ENCODE measurements around the gene ITGB6. TPM values are rescaled to one million over a fixed set of nuclear protein-coding genes. Genes with fewer than 3 reads are reported as not detected.

Gene ITGB6
- total and polyA plus RNA-seq, 10 of the 15 experiments (the other 5 are each of a cell fraction or from before 2014, with no cell fraction given): 0.04 TPM; not detected in 9

DNA sequence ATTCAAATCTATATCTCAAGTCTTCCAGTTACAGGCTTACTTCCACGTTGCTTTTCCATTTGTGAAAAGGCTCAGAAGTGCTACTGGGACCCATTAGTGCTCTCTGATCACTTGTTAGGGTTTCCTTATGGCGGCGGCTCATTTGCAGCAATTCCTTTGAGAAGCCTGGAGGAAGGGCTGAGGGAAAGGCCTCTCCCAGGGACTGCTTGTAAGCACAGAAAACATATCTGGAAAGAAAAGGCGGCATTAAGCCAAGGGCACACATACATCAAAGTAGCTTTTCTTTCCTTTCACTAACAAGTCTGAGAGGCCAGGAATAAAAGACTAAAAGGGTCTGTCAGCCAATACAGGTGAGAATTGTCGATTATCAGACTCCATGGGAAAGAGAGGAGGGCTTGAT lies 39.4 kb upstream of the ITGB6 start:
- Histone ChIP-seq H3K27me3 (replicated peaks in 1 of 2; ENCODE audit: control insufficient read depth in 2 of 2, insufficient read depth in 2 of 2, low read length in 1 of 2) (peaks cover 0 to 3% of the 10 kb centered on the region in 2 experiments; a peak in 2 of 4 replicates), H3K4me3 (no peak overlapping the region), H3K9me3 (replicated peaks; ENCODE audit: control insufficient read depth, insufficient read depth, low read length) (no peaks in the 10 kb centered on the region), H3K4me1 (ENCODE audit: control insufficient read depth, insufficient read depth, low read length) (no peaks in the 10 kb centered on the region), H4K20me1 (ENCODE audit: control insufficient read depth, insufficient read depth) (no peaks in the 10 kb centered on the region), H3K4me2 (ENCODE audit: control insufficient read depth, insufficient read depth) (no peak overlapping the region), H3K79me2 (ENCODE audit: control insufficient read depth, insufficient read depth, low read length) (no peaks in the 10 kb centered on the region), H3K27ac (ENCODE audit: control insufficient read depth, insufficient read depth) (no peak overlapping the region), H2AFZ (ENCODE audit: control insufficient read depth, low read depth, low read length) (no peak overlapping the region), H3K9ac (ENCODE audit: control insufficient read depth, insufficient read depth, low read length) (no peak overlapping the region), H3K36me3 (ENCODE audit: control insufficient read depth in 2 of 2, insufficient read depth in 2 of 2, low read length in 1 of 2) (no peaks in the 10 kb centered on the region)
- SMC1A ChIA-PET (ENCODE audit: uncharacterized antibody, unreplicated experiment): no interaction called here
- 43% methylated on average over 5 of the region's 5 CpGs for WGBS (ENCODE audit: insufficient coverage, insufficient replicate concordance, low lambda C conversion rate, missing lambda C conversion rate)
- intact Hi-C loops (cut with micrococcal nuclease; ENCODE audit: unreplicated experiment) (no loop called here), in situ Hi-C loops (cut with MboI) (no loop called here)
- RAD21 ChIA-PET (ENCODE audit: unreplicated experiment): no interaction called here
- POLR2A ChIA-PET: no interaction called here
- TF ChIP-seq, protein P1, sequence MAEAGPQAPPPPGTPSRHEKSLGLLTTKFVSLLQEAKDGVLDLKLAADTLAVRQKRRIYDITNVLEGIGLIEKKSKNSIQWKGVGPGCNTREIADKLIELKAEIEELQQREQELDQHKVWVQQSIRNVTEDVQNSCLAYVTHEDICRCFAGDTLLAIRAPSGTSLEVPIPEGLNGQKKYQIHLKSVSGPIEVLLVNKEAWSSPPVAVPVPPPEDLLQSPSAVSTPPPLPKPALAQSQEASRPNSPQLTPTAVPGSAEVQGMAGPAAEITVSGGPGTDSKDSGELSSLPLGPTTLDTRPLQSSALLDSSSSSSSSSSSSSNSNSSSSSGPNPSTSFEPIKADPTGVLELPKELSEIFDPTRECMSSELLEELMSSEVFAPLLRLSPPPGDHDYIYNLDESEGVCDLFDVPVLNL (IDR thresholded peaks at IDR 0.05; ENCODE audit: low read depth, low read length): no peak
- TF ChIP-seq CBFB (IDR thresholded peaks at IDR 0.05; ENCODE audit: low read depth): no peak
- no peak for TF ChIP-seq YBX1 (IDR thresholded peaks at IDR 0.05)
- TF ChIP-seq SMC3 (IDR thresholded peaks at IDR 0.05; ENCODE audit: borderline replicate concordance, low read length): no peak
- no TSS peak for BruUV-seq (replicated peaks)
- ATAC-seq (no peak), FAIRE-seq (no peak), DNase-seq (ENCODE audit: low read depth, low spot score) (no peak)
- CTCF ChIA-PET: interaction anchor here (1.0 kb wide), 1 partner anchor 129 kb away, joined by 3 read pairs; no protein-coding TSS in a partner anchor

DNA sequence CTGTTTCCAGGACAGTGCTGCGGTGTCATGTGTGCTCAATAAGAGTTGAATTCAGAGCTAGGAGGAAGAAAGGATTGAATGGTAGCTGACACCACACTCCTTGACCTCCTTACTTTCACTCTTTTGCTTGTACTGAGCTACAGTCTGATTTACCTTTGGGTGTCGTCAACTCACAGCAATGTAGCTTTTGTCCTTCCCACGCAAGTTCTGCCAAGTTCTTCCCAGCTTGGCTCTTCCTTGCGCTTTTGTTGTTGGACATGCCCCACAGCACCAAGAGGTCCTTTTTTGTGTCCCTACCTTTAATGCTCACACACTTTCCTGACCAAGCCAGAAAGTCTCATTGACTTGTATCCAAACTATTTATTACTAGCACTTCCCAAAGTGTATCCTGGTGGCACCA lies 38.3 kb upstream of the ITGB6 start:
- SMC1A ChIA-PET (ENCODE audit: uncharacterized antibody, unreplicated experiment): interaction anchor here (0.7 kb wide), 1 partner anchor 19 kb away, joined by 3 read pairs; no protein-coding TSS in a partner anchor
- Histone ChIP-seq H2AFZ (ENCODE audit: control insufficient read depth, low read depth, low read length) (no peak overlapping the region), H3K4me1 (ENCODE audit: control insufficient read depth, insufficient read depth, low read length) (no peaks in the 10 kb centered on the region), H3K4me3 (no peak overlapping the region), H3K27me3 (replicated peaks in 1 of 2; ENCODE audit: control insufficient read depth in 2 of 2, insufficient read depth in 2 of 2, low read length in 1 of 2) (peaks cover 0 to 3% of the 10 kb centered on the region in 2 experiments; a peak in 2 of 4 replicates), H3K9ac (ENCODE audit: control insufficient read depth, insufficient read depth, low read length) (no peak overlapping the region), H3K36me3 (ENCODE audit: control insufficient read depth in 2 of 2, insufficient read depth in 2 of 2, low read length in 1 of 2) (no peaks in the 10 kb centered on the region), H3K4me2 (ENCODE audit: control insufficient read depth, insufficient read depth) (no peak overlapping the region), H4K20me1 (ENCODE audit: control insufficient read depth, insufficient read depth) (no peaks in the 10 kb centered on the region), H3K27ac (ENCODE audit: control insufficient read depth, insufficient read depth) (no peak overlapping the region), H3K79me2 (ENCODE audit: control insufficient read depth, insufficient read depth, low read length) (no peaks in the 10 kb centered on the region), H3K9me3 (replicated peaks; ENCODE audit: control insufficient read depth, insufficient read depth, low read length) (no peaks in the 10 kb centered on the region)
- WGBS (ENCODE audit: insufficient coverage, insufficient replicate concordance, low lambda C conversion rate, missing lambda C conversion rate): 58% methylated on average over 4 of the region's 4 CpGs
- intact Hi-C loops (cut with micrococcal nuclease; ENCODE audit: unreplicated experiment) (no loop called here), in situ Hi-C loops (cut with MboI) (no loop called here)
- CTCF ChIA-PET: interaction anchor here (0.9 kb wide), 1 partner anchor 10 kb away, joined by 4 read pairs; no protein-coding TSS in a partner anchor
- RAD21 ChIA-PET (ENCODE audit: unreplicated experiment): no interaction called here
- no TSS peak for BruUV-seq (replicated peaks)
- no peak for ATAC-seq
- DNase-seq (ENCODE audit: low read depth, low spot score): no peak
- no peak for FAIRE-seq
- POLR2A ChIA-PET: interaction anchor here (0.6 kb wide), 1 partner anchor 345 kb away, joined by 3 read pairs; no protein-coding TSS in a partner anchor
- TF ChIP-seq MTA2 (IDR thresholded peaks at IDR 0.05; ENCODE audit: low read depth) (no peak), CHD1 (IDR thresholded peaks at IDR 0.05; ENCODE audit: low read depth, low read length) (no peak), MYB (IDR thresholded peaks at IDR 0.05; ENCODE audit: borderline replicate concordance, low read depth, low read length) (no peak), STAT1 (conservative IDR thresholded peaks at IDR 0.05) (no peak), STAT3 (IDR thresholded peaks at IDR 0.05; ENCODE audit: low read depth, low read length) (no peak), SUZ12 (IDR thresholded peaks at IDR 0.05; ENCODE audit: unreplicated experiment) (no peak), NFIC (IDR thresholded peaks at IDR 0.05; ENCODE audit: low read depth, low read length) (no peak), CBX5 (IDR thresholded peaks at IDR 0.05; ENCODE audit: low read depth) (no peak), SP1 (IDR thresholded peaks at IDR 0.05; ENCODE audit: low read depth, low read length) (no peak)
- TF ChIP-seq, protein P2, sequence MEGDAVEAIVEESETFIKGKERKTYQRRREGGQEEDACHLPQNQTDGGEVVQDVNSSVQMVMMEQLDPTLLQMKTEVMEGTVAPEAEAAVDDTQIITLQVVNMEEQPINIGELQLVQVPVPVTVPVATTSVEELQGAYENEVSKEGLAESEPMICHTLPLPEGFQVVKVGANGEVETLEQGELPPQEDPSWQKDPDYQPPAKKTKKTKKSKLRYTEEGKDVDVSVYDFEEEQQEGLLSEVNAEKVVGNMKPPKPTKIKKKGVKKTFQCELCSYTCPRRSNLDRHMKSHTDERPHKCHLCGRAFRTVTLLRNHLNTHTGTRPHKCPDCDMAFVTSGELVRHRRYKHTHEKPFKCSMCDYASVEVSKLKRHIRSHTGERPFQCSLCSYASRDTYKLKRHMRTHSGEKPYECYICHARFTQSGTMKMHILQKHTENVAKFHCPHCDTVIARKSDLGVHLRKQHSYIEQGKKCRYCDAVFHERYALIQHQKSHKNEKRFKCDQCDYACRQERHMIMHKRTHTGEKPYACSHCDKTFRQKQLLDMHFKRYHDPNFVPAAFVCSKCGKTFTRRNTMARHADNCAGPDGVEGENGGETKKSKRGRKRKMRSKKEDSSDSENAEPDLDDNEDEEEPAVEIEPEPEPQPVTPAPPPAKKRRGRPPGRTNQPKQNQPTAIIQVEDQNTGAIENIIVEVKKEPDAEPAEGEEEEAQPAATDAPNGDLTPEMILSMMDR (IDR thresholded peaks at IDR 0.05 in 2 of 3, conservative IDR thresholded peaks at IDR 0.05 in 1 of 3; ENCODE audit: control insufficient read depth in 2 of 3, extremely low read depth in 1 of 3, insufficient read depth in 1 of 3, low read depth in 3 of 3, low read length in 3 of 3): no peak
- TF ChIP-seq, protein P3, sequence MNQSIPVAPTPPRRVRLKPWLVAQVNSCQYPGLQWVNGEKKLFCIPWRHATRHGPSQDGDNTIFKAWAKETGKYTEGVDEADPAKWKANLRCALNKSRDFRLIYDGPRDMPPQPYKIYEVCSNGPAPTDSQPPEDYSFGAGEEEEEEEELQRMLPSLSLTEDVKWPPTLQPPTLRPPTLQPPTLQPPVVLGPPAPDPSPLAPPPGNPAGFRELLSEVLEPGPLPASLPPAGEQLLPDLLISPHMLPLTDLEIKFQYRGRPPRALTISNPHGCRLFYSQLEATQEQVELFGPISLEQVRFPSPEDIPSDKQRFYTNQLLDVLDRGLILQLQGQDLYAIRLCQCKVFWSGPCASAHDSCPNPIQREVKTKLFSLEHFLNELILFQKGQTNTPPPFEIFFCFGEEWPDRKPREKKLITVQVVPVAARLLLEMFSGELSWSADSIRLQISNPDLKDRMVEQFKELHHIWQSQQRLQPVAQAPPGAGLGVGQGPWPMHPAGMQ (IDR thresholded peaks at IDR 0.05; ENCODE audit: borderline replicate concordance): no peak

All from GM12878 (cell line).